Mesenchymal stem cell (in vitro differentiated cells and primary cell): ENCODE data around the gene SUPT5H. TPM values are rescaled to one million over a fixed set of nuclear protein-coding genes. Genes with fewer than 3 reads are reported as not detected.
A peak's percentile ranks its signal among the peaks of the same experiment; 100 is the strongest.

Experiments
- DNase-seq: peaks from one replicate; pipeline ENCODE4 v3.0.0-alpha.2; 2013
- H2AFZ ChIP-seq: one replicate; pipeline ENCODE4 v1.6.1; 2013; ENCODE audit warnings: low read depth, mild to moderate bottlenecking, control low read depth, inconsistent platforms, low read length, moderate library complexity
- H2AK5ac ChIP-seq: 2 replicates; pipeline ENCODE4 v1.6.1; 2013; ENCODE audit warnings: low read length, moderate library complexity, mild to moderate bottlenecking, inconsistent platforms; ENCODE audit not compliant: severe bottlenecking
- H2BK120ac ChIP-seq: one replicate; pipeline ENCODE4 v1.6.1; 2013; ENCODE audit warnings: low read depth, mild to moderate bottlenecking, inconsistent platforms, low read length, moderate library complexity
- H2BK12ac ChIP-seq, 2 experiments: one replicate each; pipeline ENCODE4 v1.6.1; 2013; ENCODE audit warnings: inconsistent platforms in 2 of 2, low read length in 2 of 2, mild to moderate bottlenecking in 2 of 2, moderate library complexity in 2 of 2, control low read depth in 1 of 2
- H2BK15ac ChIP-seq: one replicate; pipeline ENCODE4 v1.6.1; 2013; ENCODE audit warnings: mild to moderate bottlenecking, low read depth, inconsistent platforms; ENCODE audit not compliant: poor library complexity, severe bottlenecking
- H2BK5ac ChIP-seq: 2 replicates; pipeline ENCODE4 v1.6.1; 2013; ENCODE audit warnings: low read depth, mild to moderate bottlenecking, low read length, control low read depth, inconsistent platforms; ENCODE audit not compliant: poor library complexity, severe bottlenecking
- H3K14ac ChIP-seq, 2 experiments: one replicate each; pipeline ENCODE4 v1.6.1; 2013; ENCODE audit warnings: inconsistent platforms in 2 of 2, low read length in 2 of 2, control low read depth in 1 of 2, mild to moderate bottlenecking in 1 of 2, moderate library complexity in 1 of 2
- H3K18ac ChIP-seq, 2 experiments: one replicate each; pipeline ENCODE4 v1.6.1; 2013; ENCODE audit warnings: inconsistent platforms in 2 of 2, low read length in 2 of 2, control low read depth in 1 of 2, low read depth in 1 of 2, mild to moderate bottlenecking in 1 of 2
- H3K23ac ChIP-seq, 2 experiments: one replicate each; pipeline ENCODE4 v1.6.1; 2013; ENCODE audit warnings: inconsistent platforms in 2 of 2, low read length in 2 of 2, mild to moderate bottlenecking in 2 of 2, moderate library complexity in 2 of 2, control low read depth in 1 of 2
- H3K27ac ChIP-seq: 2 replicates; pipeline ENCODE4 v1.5.1; 2013; ENCODE audit warnings: mild to moderate bottlenecking, moderate library complexity, low read length, control low read depth, inconsistent platforms; ENCODE audit not compliant: poor library complexity, severe bottlenecking
- H3K27me3 ChIP-seq, 2 experiments: 2 replicates each; pipeline versions ENCODE4 v1.6.1 to v1.7.0; 2013; ENCODE audit warnings: low read length in 2 of 2, mild to moderate bottlenecking in 2 of 2, moderate library complexity in 2 of 2, control low read depth in 1 of 2, inconsistent platforms in 1 of 2; ENCODE audit not compliant: control insufficient read depth in 1 of 2, insufficient read depth in 1 of 2
- H3K36me3 ChIP-seq, 2 experiments: 2 replicates each; pipeline versions ENCODE4 v1.6.1 to v1.7.0; 2013; ENCODE audit warnings: low read length in 2 of 2, control low read depth in 1 of 2, inconsistent platforms in 1 of 2, low read depth in 1 of 2, mild to moderate bottlenecking in 1 of 2; ENCODE audit not compliant: insufficient read depth in 2 of 2, control insufficient read depth in 1 of 2
- H3K4ac ChIP-seq, 2 experiments: one replicate each; pipeline ENCODE4 v1.6.1; 2013; ENCODE audit warnings: inconsistent platforms in 2 of 2, low read length in 2 of 2, mild to moderate bottlenecking in 2 of 2, moderate library complexity in 2 of 2, control low read depth in 1 of 2, low read depth in 1 of 2
- H3K4me1 ChIP-seq: 2 replicates; pipeline ENCODE4 v1.6.1; 2013; ENCODE audit warnings: low read depth, low read length, control low read depth; ENCODE audit not compliant: control insufficient read depth, insufficient read depth
- H3K4me2 ChIP-seq: 2 replicates; pipeline ENCODE4 v1.6.1; 2013; ENCODE audit warnings: low read length, mild to moderate bottlenecking, inconsistent platforms; ENCODE audit not compliant: poor library complexity, severe bottlenecking
- H3K4me3 ChIP-seq, 2 experiments: 2 replicates each; pipeline versions ENCODE4 v1.5.1 to v1.7.0; 2013; ENCODE audit warnings: low read length in 2 of 2, mild to moderate bottlenecking in 2 of 2, control low read depth in 1 of 2, low read depth in 1 of 2; ENCODE audit not compliant: insufficient read depth in 1 of 2
- H3K79me1 ChIP-seq: replicated peaks from 2 replicates; pipeline ENCODE4 v1.6.1; 2013; ENCODE audit warnings: mild to moderate bottlenecking, control low read depth, low read length, inconsistent platforms; ENCODE audit not compliant: poor library complexity, severe bottlenecking
- H3K9ac ChIP-seq: 2 replicates; pipeline ENCODE4 v1.7.0; 2013; ENCODE audit warnings: mild to moderate bottlenecking, low read length, moderate library complexity
- H3K9me3 ChIP-seq: 2 replicates; pipeline ENCODE4 v1.7.0; 2013; ENCODE audit warnings: mild to moderate bottlenecking, low read length; ENCODE audit not compliant: control insufficient read depth
- H4K8ac ChIP-seq: one replicate; pipeline ENCODE4 v1.6.1; 2013; ENCODE audit warnings: inconsistent platforms, mild to moderate bottlenecking, low read length, moderate library complexity
- H4K91ac ChIP-seq: one replicate; pipeline ENCODE4 v1.6.1; 2013; ENCODE audit warnings: mild to moderate bottlenecking, low read length, inconsistent platforms
- WGBS: methylation state at CpG from one replicate; pipeline ENCODE4 v1.1.7; 2013; ENCODE audit warnings: mixed read lengths; 5-methylcytosine and 5-hydroxymethylcytosine counted together
- polyA plus RNA-seq, 2 experiments: library from polyadenylated mRNA; stranded (reverse); fragments of 200-250 nt; gene quantifications; one replicate each; pipeline ENCODE4 v1.2.3, GENCODE V29; 2013

SUPT5H gene
- polyA plus RNA-seq (2013, experiment 1 of 2): 87.1 TPM
- 84.1 TPM for polyA plus RNA-seq (2013, experiment 2 of 2)

DNA sequence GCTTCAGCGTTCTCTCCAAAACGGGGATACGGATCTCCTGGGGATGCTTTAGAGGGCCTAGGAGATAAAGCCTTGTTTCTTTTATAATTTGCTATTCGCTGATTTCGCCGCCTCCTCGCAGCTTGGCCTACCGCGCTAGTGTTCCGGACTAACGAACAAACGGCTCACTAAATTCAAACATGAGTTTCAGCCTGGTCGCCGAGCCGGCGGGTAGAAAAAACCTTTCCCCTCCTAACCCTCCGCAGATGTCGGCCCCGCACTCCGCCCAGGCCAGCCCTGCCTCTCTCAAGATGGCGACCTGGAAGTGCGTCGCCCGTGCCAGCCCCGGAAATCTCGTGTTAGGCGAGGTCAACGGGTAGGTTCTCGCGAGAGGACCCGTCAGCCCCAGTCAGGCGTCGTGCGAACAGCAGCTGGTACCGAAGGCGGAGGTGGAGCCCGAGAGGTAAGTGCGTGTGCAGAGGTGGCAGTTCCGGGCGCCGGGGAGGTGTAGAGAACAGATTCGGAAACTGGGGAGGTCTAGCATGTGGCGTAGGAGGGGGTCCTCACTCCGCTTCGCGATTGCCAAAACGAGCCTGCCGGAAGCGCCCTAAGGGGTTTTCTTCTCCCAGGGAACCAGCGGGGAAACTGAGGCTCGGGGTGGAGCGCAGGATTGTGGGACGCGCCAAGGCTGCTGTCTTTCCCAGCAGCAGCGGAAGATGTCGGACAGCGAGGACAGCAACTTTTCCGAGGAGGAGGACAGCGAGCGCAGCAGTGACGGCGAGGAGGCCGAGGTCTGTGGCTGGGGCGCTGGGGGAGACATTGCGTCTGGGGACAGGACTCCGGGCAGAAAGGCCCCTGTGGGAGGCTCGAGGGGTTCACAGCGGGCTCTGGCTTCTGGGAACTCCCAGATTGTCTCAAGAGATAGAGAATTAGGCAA is at the start of gene SUPT5H:
SUPT5H (plus strand) TSS at position 387 of the 916 bp plus-strand sequence; CDS start at position 696, 309 bp downstream.
- Histone ChIP-seq H3K79me1 (no peaks in the 10 kb centered on the region), H3K27me3 (no peaks in the 10 kb centered on the region), H2AK5ac (peak within 1 kb of the TSS; percentile 97), H2BK15ac (peak within 1 kb of the TSS; percentile 93), H4K8ac (peak within 1 kb of the TSS; percentile 99), H3K9ac (peak within 1 kb of the TSS; percentile 100), H2AFZ (peak within 1 kb of the TSS; percentile 36), H2BK120ac (peak within 1 kb of the TSS; percentile 67), H4K91ac (peak within 1 kb of the TSS; percentile 95), H3K18ac (peak within 1 kb of the TSS; percentile 78 to 99), H3K4me1 (peaks cover 24% of the 10 kb centered on the region), H3K4ac (peak within 1 kb of the TSS; percentile 86 to 97), H3K14ac (peak within 1 kb of the TSS in 1 of 2 experiments; percentile 22), H3K36me3 (peaks cover 19 to 26% of the 10 kb centered on the region in 2 experiments), H3K27ac (peak within 1 kb of the TSS; percentile 95), H2BK12ac (peak within 1 kb of the TSS in 1 of 2 experiments; percentile 84), H3K4me2 (peak within 1 kb of the TSS; percentile 80), H2BK5ac (peak within 1 kb of the TSS; percentile 50), H3K23ac (no peak within 1 kb of the TSS), H3K9me3 (no peaks in the 10 kb centered on the region), H3K4me3 (peak within 1 kb of the TSS; percentile 78 to 99)
- under 1% methylated on average over 68 of the region's 68 CpGs for WGBS
- DNase-seq: peak; percentile 97

DNA sequence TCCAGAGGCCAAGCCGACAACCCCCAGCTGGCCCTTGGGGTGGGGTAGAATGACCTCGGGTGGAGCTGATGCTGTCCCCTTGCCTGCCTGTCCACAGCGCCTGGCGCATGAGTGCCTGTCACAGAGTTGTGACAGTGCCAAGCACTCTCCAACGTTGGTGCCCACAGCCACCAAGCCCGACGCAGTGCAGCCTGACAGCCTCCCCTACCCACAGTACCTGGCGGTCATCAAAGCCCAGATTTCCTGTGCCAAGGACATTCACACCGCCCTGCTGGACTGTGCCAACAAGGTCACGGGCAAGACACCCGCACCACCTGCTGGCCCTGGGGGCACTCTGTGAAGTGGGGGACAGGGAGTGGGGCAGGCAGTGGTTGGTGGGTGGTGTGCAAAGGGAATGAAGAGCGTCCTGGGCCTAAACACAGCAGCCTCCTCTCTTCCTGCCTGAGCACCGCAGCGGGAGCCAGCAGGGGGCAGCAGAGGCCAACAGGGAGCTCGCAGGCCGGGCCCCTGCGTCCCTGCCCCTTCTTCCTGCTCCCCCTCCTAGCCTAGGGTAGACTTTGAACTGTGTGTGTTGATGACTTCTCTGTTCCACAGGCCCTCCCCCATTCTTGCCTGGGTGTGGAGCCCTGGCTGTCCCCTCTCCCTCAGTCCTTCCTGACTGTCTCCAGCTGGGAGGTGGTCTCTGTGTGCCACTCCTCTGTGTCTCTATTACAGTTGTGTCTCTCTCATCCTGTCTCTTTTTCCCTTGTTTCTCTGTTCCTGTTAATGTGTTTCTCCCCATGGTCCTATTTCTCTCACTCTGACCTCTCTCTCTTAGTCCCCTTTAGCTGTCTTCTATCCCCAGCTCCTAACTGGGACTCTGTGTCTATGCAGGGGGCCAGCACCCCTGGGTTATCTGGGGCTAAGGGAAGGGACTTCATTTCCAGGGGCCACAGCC is 47.8 kb upstream of the SUPT5H start:
- H3K36me3 ChIP-seq: peaks cover 32 to 37% of the 10 kb centered on the region in 2 experiments
- H3K4ac ChIP-seq: peak overlapping the region; percentile 49 to 63
- peak overlapping the region; percentile 73 to 80 for H2BK12ac ChIP-seq
- no peak overlapping the region for H3K14ac ChIP-seq
- no peak overlapping the region for H3K23ac ChIP-seq
- H3K9me3 ChIP-seq: no peaks in the 10 kb centered on the region
- H2AK5ac ChIP-seq: no peak overlapping the region
- H4K91ac ChIP-seq: peak overlapping the region; percentile 90
- H3K4me1 ChIP-seq: peaks cover 20% of the 10 kb centered on the region
- no peaks in the 10 kb centered on the region for H3K27me3 ChIP-seq
- peak overlapping the region in 1 of 2 experiments; percentile 19 for H3K4me3 ChIP-seq
- WGBS: 68% methylated on average over 11 of the region's 17 CpGs
- peaks cover 20% of the 10 kb centered on the region for H3K79me1 ChIP-seq
- H2AFZ ChIP-seq: no peak overlapping the region
- peak overlapping the region; percentile 87 for H4K8ac ChIP-seq
- no peak overlapping the region for H2BK5ac ChIP-seq
- DNase-seq: peak; percentile 90
- H3K27ac ChIP-seq: peak overlapping the region; percentile 1
- peak overlapping the region; percentile 88 for H2BK120ac ChIP-seq
- H3K18ac ChIP-seq: peak overlapping the region; percentile 4 to 77
- H3K4me2 ChIP-seq: no peak overlapping the region
- H3K9ac ChIP-seq: peak overlapping the region; percentile 89
- H2BK15ac ChIP-seq: peak overlapping the region; percentile 39

DNA sequence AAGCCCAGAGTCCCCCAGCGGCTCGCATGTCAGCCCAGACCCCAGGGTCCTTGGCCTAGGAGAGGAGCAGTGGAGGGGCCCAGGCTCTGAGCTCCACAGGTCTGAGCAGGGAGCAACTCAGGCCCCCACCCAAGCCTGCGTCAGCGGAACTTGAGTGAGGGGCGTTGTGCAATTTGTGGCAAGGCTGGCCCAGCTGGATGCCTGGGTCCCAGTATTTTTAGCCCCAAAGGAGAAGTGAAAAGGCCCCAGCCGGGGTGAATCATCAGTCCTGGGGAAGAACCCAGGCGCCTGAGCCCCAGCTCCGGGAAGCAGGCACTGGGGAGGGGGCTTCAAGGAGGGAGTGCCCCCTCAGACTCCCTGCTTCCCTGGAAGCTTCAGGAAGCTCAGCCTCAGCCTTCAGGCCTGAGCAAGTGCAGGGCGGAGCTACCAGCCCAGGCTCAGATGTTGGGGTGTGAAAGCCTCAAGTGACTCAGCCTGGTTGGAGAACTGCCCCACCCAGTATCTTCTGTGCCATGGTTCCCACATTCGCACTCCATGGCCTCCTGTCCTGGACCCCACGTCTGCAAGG is 47.0 kb upstream of the SUPT5H start:
- H4K8ac ChIP-seq: peak overlapping the region; percentile 4
- peak overlapping the region; percentile 4 to 58 for H3K18ac ChIP-seq
- no peak overlapping the region for H2AK5ac ChIP-seq
- peak overlapping the region; percentile 39 for H2BK15ac ChIP-seq
- no peaks in the 10 kb centered on the region for H3K9me3 ChIP-seq
- peak overlapping the region in 1 of 2 experiments; percentile 19 for H3K4me3 ChIP-seq
- H3K4me2 ChIP-seq: no peak overlapping the region
- H3K27me3 ChIP-seq: no peaks in the 10 kb centered on the region
- peak overlapping the region; percentile 2 to 73 for H2BK12ac ChIP-seq
- peaks cover 18% of the 10 kb centered on the region for H3K79me1 ChIP-seq
- H2AFZ ChIP-seq: no peak overlapping the region
- H3K14ac ChIP-seq: no peak overlapping the region
- 67% methylated on average over 11 of the region's 11 CpGs for WGBS
- peaks cover 27% of the 10 kb centered on the region for H3K4me1 ChIP-seq
- H2BK120ac ChIP-seq: peak overlapping the region; percentile 88
- H3K36me3 ChIP-seq: peaks cover 28 to 37% of the 10 kb centered on the region in 2 experiments
- DNase-seq: peak; percentile 92
- H3K27ac ChIP-seq: no peak overlapping the region
- H3K23ac ChIP-seq: no peak overlapping the region
- peak overlapping the region; percentile 89 for H3K9ac ChIP-seq
- H2BK5ac ChIP-seq: no peak overlapping the region
- H4K91ac ChIP-seq: peak overlapping the region; percentile 22
- H3K4ac ChIP-seq: peak overlapping the region; percentile 49 to 63
